HEK293 (cell line): Measurements from ENCODE around the gene GLCE.
"Not testable (repeated sequence)": the region's sequence is repeated elsewhere in the genome, so short reads cannot be mapped to it uniquely, and the experiment has no call there.

ENCODE experiments used
- CTCF ChIA-PET: fragments of 350-600 bp; formaldehyde crosslinking; extraction: SDS; loops from one replicate; lab custom pipeline; 2021; ENCODE audit warnings: antibody characterized with exemption; lab: Yijun Ruan, JAX
- POLR2A ChIA-PET: fragments of 300-600 bp; formaldehyde crosslinking; extraction: SDS; loops from one replicate; lab custom pipeline; 2020; ENCODE audit warnings: antibody characterized with exemption, inconsistent platforms; lab: Yijun Ruan, JAX
- H3K27ac ChIP-seq: fragments of 200-500 bp; sonication (Bioruptor generic); 2 replicates; pipeline ENCODE4 v1.5.1; 2014; ENCODE audit warnings: low read depth, low read length, control low read depth, inconsistent platforms; ENCODE audit errors: extremely low read depth
- H3K36me3 ChIP-seq, 2 experiments: fragments of 200-500 bp in 1 of 2; sonication (Bioruptor generic) in 1 of 2; 1 replicate in 1 of 2; 2 replicates in 1 of 2; pipeline ENCODE4 v1.5.1; 2014 to 2017; ENCODE audit warnings: inconsistent platforms in 2 of 2, low read length in 2 of 2; ENCODE audit not compliant: control insufficient read depth in 2 of 2, insufficient read depth in 1 of 2
- H3K4me1 ChIP-seq: fragments of 200-500 bp; sonication (Bioruptor generic); 2 replicates; pipeline ENCODE4 v1.5.1; 2014; ENCODE audit warnings: mild to moderate bottlenecking, low read length, inconsistent platforms; ENCODE audit not compliant: control insufficient read depth, insufficient read depth
- H3K4me3 ChIP-seq: 2 replicates; pipeline ENCODE4 v1.5.1; 2011; ENCODE audit warnings: low read depth, mild to moderate bottlenecking, control low read depth, low read length, moderate library complexity
- H3K9me3 ChIP-seq: fragments of 200-500 bp; sonication (Bioruptor generic); 2 replicates; pipeline ENCODE4 v1.5.1; 2014; ENCODE audit warnings: low read depth, low read length, inconsistent platforms; ENCODE audit not compliant: control insufficient read depth, insufficient read depth
- FEZF1 ChIP-seq: fragments of 450-650 bp; formaldehyde crosslinking; IDR thresholded peaks from 2 replicates; pipeline ENCODE4 v1.5.1; 2016; ENCODE audit warnings: missing biosample characterization, missing genetic modification characterization
- GFI1B ChIP-seq: fragments of 450-650 bp; formaldehyde crosslinking; IDR thresholded peaks from 2 replicates; pipeline ENCODE4 v1.5.1; 2016; ENCODE audit warnings: missing biosample characterization, missing genetic modification characterization
- PRDM1 ChIP-seq: fragments of 450-650 bp; formaldehyde crosslinking; IDR thresholded peaks from 2 replicates; pipeline ENCODE4; 2016; ENCODE audit warnings: missing biosample characterization, missing genetic modification characterization
- REPIN1 ChIP-seq: fragments of 450-650 bp; formaldehyde crosslinking; IDR thresholded peaks from 2 replicates; pipeline ENCODE4 v1.5.1; 2017; ENCODE audit warnings: missing biosample characterization, missing genetic modification characterization, low read depth
- ZBTB44 ChIP-seq: fragments of 450-650 bp; IDR thresholded peaks from 2 replicates; pipeline ENCODE4 v1.5.1; 2018; ENCODE audit warnings: missing biosample characterization, mild to moderate bottlenecking, missing genetic modification characterization
- ZFP3 ChIP-seq: fragments of 450-650 bp; formaldehyde crosslinking; IDR thresholded peaks from 2 replicates; pipeline ENCODE4 v1.5.1; 2016; ENCODE audit warnings: low read depth, missing biosample characterization, missing genetic modification characterization
- ZNF121 ChIP-seq: fragments of 450-650 bp; formaldehyde crosslinking; IDR thresholded peaks from 2 replicates; pipeline ENCODE4 v1.5.1; 2016; ENCODE audit warnings: missing biosample characterization, missing genetic modification characterization
- ZNF132 ChIP-seq: fragments of 450-650 bp; formaldehyde crosslinking; IDR thresholded peaks from 2 replicates; pipeline ENCODE4 v1.5.1; 2017; ENCODE audit warnings: missing biosample characterization, missing genetic modification characterization, borderline replicate concordance
- ZNF211 ChIP-seq: fragments of 450-650 bp; formaldehyde crosslinking; IDR thresholded peaks from 2 replicates; pipeline ENCODE4 v1.5.1; 2016; ENCODE audit warnings: low read depth, missing biosample characterization, missing genetic modification characterization
- ZNF24 ChIP-seq: fragments of 450-650 bp; formaldehyde crosslinking; IDR thresholded peaks from 2 replicates; pipeline ENCODE4 v1.5.1; 2016; ENCODE audit warnings: missing biosample characterization, missing genetic modification characterization
- ZNF248 ChIP-seq: fragments of 450-650 bp; formaldehyde crosslinking; IDR thresholded peaks from 2 replicates; pipeline ENCODE4 v1.5.1; 2017; ENCODE audit warnings: missing biosample characterization, missing genetic modification characterization
- ZNF366 ChIP-seq: fragments of 450-650 bp; formaldehyde crosslinking; conservative IDR thresholded peaks from 2 replicates; pipeline ENCODE4 v1.5.1; 2016; ENCODE audit warnings: missing biosample characterization, missing genetic modification characterization
- ZNF391 ChIP-seq: fragments of 450-650 bp; formaldehyde crosslinking; IDR thresholded peaks from 2 replicates; pipeline ENCODE4 v1.5.1; 2016; ENCODE audit warnings: low read depth, missing biosample characterization, missing genetic modification characterization, borderline replicate concordance
- ZNF404 ChIP-seq: fragments of 450-650 bp; formaldehyde crosslinking; IDR thresholded peaks from 2 replicates; pipeline ENCODE4 v1.5.1; 2017; ENCODE audit warnings: missing biosample characterization, missing genetic modification characterization
- ZNF426 ChIP-seq: fragments of 450-650 bp; formaldehyde crosslinking; IDR thresholded peaks from 2 replicates; pipeline ENCODE4 v1.5.1; 2017; ENCODE audit warnings: missing biosample characterization, missing genetic modification characterization, mild to moderate bottlenecking, inconsistent platforms, moderate library complexity
- ZNF513 ChIP-seq: fragments of 450-650 bp; IDR thresholded peaks from 2 replicates; pipeline ENCODE4 v1.5.1; 2018; ENCODE audit warnings: missing biosample characterization, missing genetic modification characterization
- ZNF560 ChIP-seq: fragments of 450-650 bp; formaldehyde crosslinking; IDR thresholded peaks from 2 replicates; pipeline ENCODE4 v1.5.1; 2017; ENCODE audit warnings: missing biosample characterization, missing genetic modification characterization, borderline replicate concordance
- ZNF600 ChIP-seq: fragments of 450-650 bp; formaldehyde crosslinking; IDR thresholded peaks from 2 replicates; pipeline ENCODE4 v1.5.1; 2016; ENCODE audit warnings: missing biosample characterization, missing genetic modification characterization
- ZNF639 ChIP-seq: fragments of 450-650 bp; formaldehyde crosslinking; IDR thresholded peaks from 2 replicates; pipeline ENCODE4 v1.5.1; 2016; ENCODE audit warnings: missing biosample characterization, missing genetic modification characterization
- ZNF660 ChIP-seq: fragments of 450-650 bp; IDR thresholded peaks from 2 replicates; pipeline ENCODE4 v1.5.1; 2018; ENCODE audit warnings: missing biosample characterization, mild to moderate bottlenecking, missing genetic modification characterization
- ZNF664 ChIP-seq: fragments of 450-650 bp; formaldehyde crosslinking; IDR thresholded peaks from 2 replicates; pipeline ENCODE4 v1.5.1; 2016; ENCODE audit warnings: missing biosample characterization, missing genetic modification characterization
- ZNF701 ChIP-seq: fragments of 450-650 bp; formaldehyde crosslinking; IDR thresholded peaks from 2 replicates; pipeline ENCODE4 v1.5.1; 2016; ENCODE audit warnings: missing biosample characterization, missing genetic modification characterization
- ZNF707 ChIP-seq: fragments of 450-650 bp; formaldehyde crosslinking; IDR thresholded peaks from 2 replicates; pipeline ENCODE4 v1.5.1; 2016; ENCODE audit warnings: missing biosample characterization, missing genetic modification characterization
- ZNF785 ChIP-seq: fragments of 450-650 bp; formaldehyde crosslinking; IDR thresholded peaks from 2 replicates; pipeline ENCODE4 v1.5.1; 2016; ENCODE audit warnings: missing biosample characterization, missing genetic modification characterization
- ZSCAN18 ChIP-seq: fragments of 450-650 bp; formaldehyde crosslinking; IDR thresholded peaks from 2 replicates; pipeline ENCODE4 v1.5.1; 2016; ENCODE audit warnings: missing biosample characterization, missing genetic modification characterization

GLCE gene

GRCh38 chr15:69302087-69302486, 141.7 kb downstream of the GLCE start:
- ChIA-PET CTCF (interaction anchor here (1.0 kb wide), 2 partner anchors 29 to 103 kb away, joined by 3 read pairs; no protein-coding TSS in a partner anchor), POLR2A (interaction anchor here (0.7 kb wide), 1 partner anchor 528 kb away, joined by 5 read pairs; no protein-coding TSS in a partner anchor)
- not testable (repeated sequence) for H3K9me3 ChIP-seq, H3K36me3 ChIP-seq, H3K4me1 ChIP-seq, H3K27ac ChIP-seq, H3K4me3 ChIP-seq
- peak; percentile 97 for TF ChIP-seq ZNF121 (tag by site-specific recombination)

- no peaks in the 10 kb centered on the region; a peak in 1 of 3 replicates for H3K36me3 ChIP-seq
- H3K4me3 ChIP-seq: no peak overlapping the region
- peaks cover 3% of the 10 kb centered on the region; the same call in 1 of the 2 replicates for H3K4me1 ChIP-seq
- CTCF ChIA-PET: interaction anchor here (0.6 to 2.0 kb wide), 10 partner anchors 12 to 255 kb away, joined by 3 to 8 read pairs (median 3); no protein-coding TSS in a partner anchor
- H3K27ac ChIP-seq: no peak overlapping the region
- H3K9me3 ChIP-seq: no peaks in the 10 kb centered on the region
- TF ChIP-seq ZNF664 (peak; percentile 95), ZNF560 (tag by site-specific recombination) (no peak)
- TF ChIP-seq, all 188 proteins: peak for 1
- POLR2A ChIA-PET: no interaction called here
Measured at GRCh38 chr15:69302929-69303328, 142.5 kb downstream of the GLCE start.

GRCh38 chr15:69303337-69304181, 143.1 kb downstream of the GLCE start:
- no peak overlapping the region for H3K4me3 ChIP-seq
- no peaks in the 10 kb centered on the region; a peak in 1 of 3 replicates for H3K36me3 ChIP-seq
- ChIA-PET POLR2A (no interaction called here), CTCF (interaction anchor here (0.5 to 2.0 kb wide), 17 partner anchors 10 to 378 kb away, joined by 3 to 8 read pairs (median 3); no protein-coding TSS in a partner anchor)
- H3K27ac ChIP-seq: no peak overlapping the region
- H3K4me1 ChIP-seq: peaks cover under 1% of the 10 kb centered on the region; the same call in 1 of the 2 replicates
- H3K9me3 ChIP-seq: no peaks in the 10 kb centered on the region
- TF ChIP-seq ZNF426 (tag by site-specific recombination) (no peak), ZNF660 (tag by site-specific recombination) (no peak), ZNF132 (tag by site-specific recombination) (no peak), ZNF639 (tag by site-specific recombination) (no peak), ZNF366 (tag by site-specific recombination) (no peak), FEZF1 (tag by site-specific recombination) (peak; percentile 60), REPIN1 (tag by site-specific recombination) (no peak), ZNF701 (tag by site-specific recombination) (no peak), PRDM1 (tag by site-specific recombination) (no peak), ZNF248 (no peak), ZNF391 (no peak), ZNF513 (tag by site-specific recombination) (no peak), ZNF600 (no peak), ZSCAN18 (no peak), ZBTB44 (no peak), ZNF121 (tag by site-specific recombination) (no peak), ZNF404 (no peak), ZNF24 (tag by site-specific recombination) (no peak), ZNF707 (tag by site-specific recombination) (no peak), ZNF211 (tag by site-specific recombination) (no peak), ZFP3 (tag by site-specific recombination) (peak; percentile 68), ZNF785 (tag by site-specific recombination) (no peak), GFI1B (no peak)
